Right lobe of liver (tissue), 4 donors: ENCODE measurements around the gene TAS2R60.
"Not testable (repeated sequence)": the region's sequence is repeated elsewhere in the genome, so short reads cannot be mapped to it uniquely, and the experiment has no call there.

Source experiments
- POLR2A ChIP-seq: fragments of 450-650 bp; IDR thresholded peaks from one replicate; pipeline ENCODE4 v1.6.1; 2017; ENCODE audit warnings: antibody characterized with exemption, mild to moderate bottlenecking
- TF ChIP-seq, protein P1 (sequence below), 4 donors: fragments of 200-600 bp in 3 of 4; fragments of 450-650 bp in 1 of 4; IDR thresholded peaks; one replicate each; pipeline versions ENCODE4 v1.5.1 to v1.8.0; 2016 to 2022; ENCODE audit warnings: antibody characterized with exemption in 4 of 4, mild to moderate bottlenecking in 2 of 4
- donor health status: DM: no; HTN: no; CAD: no.
- donor health status: DM: no; HTN: no; CAD: no.
- donor health status: DM: no; HTN: yes; CAD: no.

DNA sequence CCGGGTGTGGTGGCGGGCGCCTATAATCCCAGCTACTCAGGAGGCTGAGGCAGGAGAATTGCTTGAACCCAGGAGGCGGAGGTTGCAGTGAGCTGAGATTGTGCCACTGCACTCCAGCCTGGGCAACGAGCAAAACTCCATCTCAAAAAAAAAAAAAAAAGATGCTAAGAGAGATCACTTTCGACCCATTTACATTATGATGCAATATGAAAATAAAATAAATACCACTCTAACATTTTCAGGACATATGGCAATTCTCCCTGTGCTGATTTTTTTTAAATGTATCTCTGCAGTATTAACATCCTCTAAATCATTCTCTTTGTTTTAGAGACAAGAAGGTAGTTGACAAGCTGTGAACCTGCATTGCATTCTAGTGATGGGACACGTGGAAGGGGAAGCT lies 28.0 kb upstream of the TAS2R60 start:
- TF ChIP-seq, protein P1, sequence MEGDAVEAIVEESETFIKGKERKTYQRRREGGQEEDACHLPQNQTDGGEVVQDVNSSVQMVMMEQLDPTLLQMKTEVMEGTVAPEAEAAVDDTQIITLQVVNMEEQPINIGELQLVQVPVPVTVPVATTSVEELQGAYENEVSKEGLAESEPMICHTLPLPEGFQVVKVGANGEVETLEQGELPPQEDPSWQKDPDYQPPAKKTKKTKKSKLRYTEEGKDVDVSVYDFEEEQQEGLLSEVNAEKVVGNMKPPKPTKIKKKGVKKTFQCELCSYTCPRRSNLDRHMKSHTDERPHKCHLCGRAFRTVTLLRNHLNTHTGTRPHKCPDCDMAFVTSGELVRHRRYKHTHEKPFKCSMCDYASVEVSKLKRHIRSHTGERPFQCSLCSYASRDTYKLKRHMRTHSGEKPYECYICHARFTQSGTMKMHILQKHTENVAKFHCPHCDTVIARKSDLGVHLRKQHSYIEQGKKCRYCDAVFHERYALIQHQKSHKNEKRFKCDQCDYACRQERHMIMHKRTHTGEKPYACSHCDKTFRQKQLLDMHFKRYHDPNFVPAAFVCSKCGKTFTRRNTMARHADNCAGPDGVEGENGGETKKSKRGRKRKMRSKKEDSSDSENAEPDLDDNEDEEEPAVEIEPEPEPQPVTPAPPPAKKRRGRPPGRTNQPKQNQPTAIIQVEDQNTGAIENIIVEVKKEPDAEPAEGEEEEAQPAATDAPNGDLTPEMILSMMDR (IDR thresholded peaks at IDR 0.05), result not testable (repeated sequence)
- not testable (repeated sequence) for TF ChIP-seq POLR2A
